Hepatocyte (in vitro differentiated cells): ENCODE measurements around the gene AGA.

Experiments
- CTCF ChIP-seq: fragments of 200-600 bp; sonication (generic); IDR thresholded peaks from 2 replicates; pipeline ENCODE4 v1.5.1; 2016; ENCODE audit warnings: antibody characterized with exemption, mild to moderate bottlenecking; ENCODE audit not compliant: poor library complexity
- EZH2 ChIP-seq: fragments of 200-600 bp; sonication (generic); IDR thresholded peaks from 2 replicates; pipeline ENCODE4 v1.6.1; 2016; ENCODE audit warnings: antibody characterized with exemption, mild to moderate bottlenecking, borderline replicate concordance
- EZH2phosphoT487 ChIP-seq: fragments of 200-600 bp; sonication (generic); IDR thresholded peaks from one replicate; pipeline ENCODE4 v1.6.1; 2018; ENCODE audit warnings: antibody characterized with exemption, mild to moderate bottlenecking, low read depth, moderate library complexity; ENCODE audit not compliant: unreplicated experiment, severe bottlenecking

GRCh38 chr4:177411996-177412395, 30.2 kb downstream of the AGA start:
- TF ChIP-seq CTCF, result no peak
- no peak for TF ChIP-seq EZH2phosphoT487
- TF ChIP-seq EZH2, result no peak
